NCI-H2081 (cell line): ENCODE results near the gene SH3TC1.

Source experiments
- DNase-seq, 2 experiments: peaks; one replicate each; lab custom pipeline; 2025; lab: John Stamatoyannopoulos, UW

Gene SH3TC1

GRCh38 chr4:8215641-8216442, 16.8 kb downstream of the SH3TC1 start:
- DNase-seq = no peak

DNA sequence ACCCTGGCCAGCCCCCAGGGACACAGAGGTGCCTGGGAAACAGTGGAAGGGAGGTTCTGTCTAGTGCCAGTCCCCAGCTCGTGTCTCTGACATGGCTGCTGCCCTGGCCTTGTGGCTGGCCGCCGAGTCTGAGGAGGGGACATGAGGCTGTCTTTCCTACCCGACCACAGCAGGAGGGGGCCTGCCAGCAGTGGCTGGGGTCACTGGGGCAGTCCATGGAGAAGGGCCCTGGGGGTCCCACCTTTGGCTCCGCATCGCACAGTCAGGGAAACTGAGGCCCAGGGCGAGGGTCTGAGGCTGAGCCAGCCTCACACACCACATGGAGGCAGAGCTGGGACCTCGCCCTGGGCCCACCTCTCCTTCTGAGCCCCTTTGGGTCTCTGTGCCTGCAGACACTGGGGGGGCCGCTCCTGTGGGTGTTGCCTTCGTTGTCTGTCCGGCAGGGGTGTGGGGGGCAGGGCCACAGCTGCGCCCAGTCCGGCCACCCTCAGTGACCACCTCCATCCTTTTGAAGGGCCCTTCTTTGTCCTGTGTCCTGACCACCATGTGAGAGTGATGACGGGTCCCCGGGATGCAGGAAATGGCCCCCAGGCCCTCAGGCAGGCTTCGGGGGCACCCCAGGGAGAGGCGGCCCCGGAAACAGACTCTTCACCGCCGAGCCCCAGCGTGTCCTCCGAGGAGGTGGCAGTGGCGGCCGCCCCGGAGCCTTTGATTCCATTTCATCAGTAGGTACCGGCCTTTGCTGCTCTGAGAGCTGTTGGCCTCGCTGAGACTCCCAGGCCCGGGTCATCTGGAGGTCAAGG, 17.6 kb downstream of the SH3TC1 start:
- no peak for DNase-seq

- DNase-seq = no peak
Measured at GRCh38 chr4:8217246-8217511, 18.1 kb downstream of the SH3TC1 start.

- DNase-seq = no peak
Measured at GRCh38 chr4:8217871-8218270, 18.8 kb downstream of the SH3TC1 start.

DNA sequence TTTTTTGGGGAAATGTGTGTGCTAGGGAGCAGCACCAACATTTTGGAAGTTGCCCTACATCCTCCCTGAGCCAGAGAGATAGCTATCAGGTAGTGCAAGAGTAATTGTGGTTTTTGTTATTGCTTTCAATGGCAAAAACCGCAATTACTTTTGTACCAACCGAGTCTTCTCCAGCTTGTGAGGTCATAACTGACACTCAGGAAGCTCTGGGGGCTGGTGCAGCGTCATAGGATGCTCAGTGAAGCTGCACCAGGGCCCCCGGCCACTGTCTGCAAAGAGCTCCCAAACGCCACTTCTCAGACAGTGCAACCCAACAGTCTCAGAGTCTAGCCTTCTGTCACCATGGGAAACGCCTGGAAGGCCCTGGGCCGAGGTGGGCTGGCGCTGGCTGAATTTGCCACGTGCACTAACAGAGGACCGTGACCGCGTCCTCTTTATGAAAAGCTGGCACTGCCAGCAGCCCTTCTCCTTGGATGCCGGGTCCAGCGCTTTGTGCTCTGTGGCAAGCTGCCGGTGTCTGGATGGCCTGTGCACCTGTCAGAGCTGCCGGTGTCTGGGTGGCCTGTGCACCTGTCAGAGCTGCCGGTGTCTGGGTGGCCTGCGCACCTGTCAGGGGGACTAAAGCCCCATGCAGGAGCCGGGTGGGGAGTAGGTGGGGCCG, 19.4 kb downstream of the SH3TC1 start:
- DNase-seq = peak; percentile 35 to 87

- no peak for DNase-seq
Measured at GRCh38 chr4:8219236-8219635, 20.1 kb downstream of the SH3TC1 start.

GRCh38 chr4:8220661-8221450, 21.8 kb downstream of the SH3TC1 start:
- DNase-seq = no peak

GRCh38 chr4:8221476-8221875, 22.4 kb downstream of the SH3TC1 start:
- no peak for DNase-seq

DNA sequence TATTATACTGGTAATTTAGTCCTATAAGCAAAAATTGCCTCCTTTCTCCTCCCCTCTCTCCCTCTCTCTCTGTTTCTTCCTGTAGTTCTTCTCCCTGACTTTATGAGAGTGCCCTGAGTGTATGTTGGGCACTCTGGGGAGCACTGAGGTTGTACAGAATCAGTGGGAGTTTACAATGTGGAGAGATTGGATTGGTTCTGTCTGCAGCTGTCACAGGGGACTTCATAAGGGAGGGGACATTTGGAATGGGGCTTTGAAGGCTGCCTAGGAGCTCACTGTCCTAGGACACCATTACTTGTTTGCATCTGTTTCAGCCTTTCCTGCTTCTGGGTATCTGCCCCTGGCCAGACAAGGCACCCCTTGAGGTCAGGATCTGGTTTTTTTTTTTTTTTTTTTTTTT, 22.9 kb downstream of the SH3TC1 start:
- DNase-seq = no peak

DNA sequence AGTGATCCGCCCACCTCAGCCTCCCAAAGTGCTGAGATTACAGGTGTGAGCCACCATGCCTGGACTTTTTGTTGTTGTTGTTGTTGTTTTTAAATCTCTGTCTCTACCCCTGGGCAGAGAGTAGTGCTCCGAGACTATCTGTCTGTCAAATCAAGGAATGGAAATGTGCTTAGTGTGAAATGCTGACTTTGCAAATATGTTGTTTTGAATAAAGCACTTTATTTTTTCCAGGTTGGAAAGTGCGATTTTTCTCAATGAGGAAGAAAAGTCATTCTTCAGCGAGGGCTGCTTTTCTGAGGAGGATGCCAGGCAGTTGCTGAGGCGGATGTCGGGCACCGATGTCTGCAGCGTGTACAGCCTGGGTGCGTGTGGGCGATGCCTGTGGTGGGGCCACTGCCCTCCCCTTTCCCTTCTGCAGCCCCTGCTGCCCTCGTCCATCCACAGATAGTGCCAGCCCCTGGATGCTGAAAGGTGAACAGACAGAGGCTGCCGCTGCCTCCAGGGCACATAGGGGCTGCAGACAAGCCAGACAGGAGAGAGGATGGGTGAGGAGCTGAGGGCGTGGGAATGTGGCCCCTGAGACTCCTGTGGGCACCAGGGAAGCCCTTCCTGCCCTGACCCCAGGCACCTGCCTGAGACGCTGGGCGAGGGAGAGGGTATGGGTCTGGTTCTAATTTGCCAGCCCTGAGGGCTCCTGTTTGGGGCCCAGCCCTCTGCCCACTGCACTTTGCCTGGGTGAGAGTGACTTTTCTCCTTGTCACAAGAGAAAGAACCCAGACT, 23.7 kb downstream of the SH3TC1 start:
- DNase-seq = no peak

- no peak for DNase-seq
Measured at GRCh38 chr4:8224267-8224974, 25.3 kb downstream of the SH3TC1 start.

- DNase-seq = peak in 1 of 2 experiments; percentile 32
Measured at GRCh38 chr4:8224975-8225625, 26.0 kb downstream of the SH3TC1 start.

GRCh38 chr4:8225706-8226443, 26.8 kb downstream of the SH3TC1 start:
- peak; percentile 80 to 91 for DNase-seq

DNA sequence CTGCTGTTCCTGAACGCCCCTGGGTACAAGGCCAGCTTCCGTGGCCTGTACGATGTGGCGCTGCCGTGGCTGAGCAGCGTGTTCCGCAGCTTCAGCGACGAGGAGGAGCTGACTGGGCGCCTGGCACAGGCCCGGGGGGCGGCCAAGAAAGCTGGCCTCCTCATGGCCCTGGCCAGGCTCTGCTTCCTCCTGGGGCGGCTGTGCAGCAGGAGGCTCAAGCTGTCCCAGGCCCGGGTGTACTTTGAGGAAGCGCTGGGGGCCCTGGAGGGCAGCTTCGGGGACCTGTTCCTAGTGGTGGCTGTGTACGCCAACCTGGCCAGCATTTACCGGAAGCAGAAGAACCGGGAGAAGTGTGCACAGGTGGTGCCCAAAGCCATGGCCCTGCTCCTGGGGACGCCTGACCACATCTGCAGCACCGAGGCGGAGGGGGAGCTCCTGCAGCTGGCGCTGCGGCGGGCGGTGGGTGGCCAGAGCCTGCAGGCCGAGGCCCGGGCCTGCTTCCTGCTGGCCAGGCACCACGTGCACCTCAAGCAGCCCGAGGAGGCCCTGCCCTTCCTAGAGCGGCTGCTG, 28.2 kb downstream of the SH3TC1 start:
- no peak for DNase-seq

GRCh38 chr4:8227771-8228318, 28.8 kb downstream of the SH3TC1 start:
- DNase-seq = no peak

GRCh38 chr4:8228319-8229250, 29.5 kb downstream of the SH3TC1 start:
- DNase-seq = peak in 1 of 2 experiments; percentile 69

GRCh38 chr4:8229331-8229975, 30.4 kb downstream of the SH3TC1 start:
- DNase-seq = no peak
